Neural cell (in vitro differentiated cells): Measurements from ENCODE around the gene NCKAP5L. TPM values are rescaled to one million over a fixed set of nuclear protein-coding genes. Genes with fewer than 3 reads are reported as not detected.

Experiments used
- H2AFZ ChIP-seq: fragments of 200-600, 300-800 bp; sonication (generic), shearing (Covaris generic); 2 replicates; pipeline ENCODE4 v1.6.0; 2014; ENCODE audit warnings: low read depth, mild to moderate bottlenecking, antibody characterized with exemption, low read length, moderate library complexity
- H3F3A ChIP-seq: fragments of 200-600 bp; shearing (Covaris generic); 2 replicates; pipeline ENCODE4 v1.6.1; 2016; ENCODE audit warnings: mild to moderate bottlenecking, moderate library complexity, mixed read lengths, antibody characterized with exemption, low read length; ENCODE audit not compliant: insufficient read depth, poor library complexity, severe bottlenecking
- H3K27ac ChIP-seq: fragments of 200-600, 300-800 bp; sonication (generic), shearing (Covaris generic); 2 replicates; pipeline ENCODE4 v1.5.1; 2014; ENCODE audit warnings: mild to moderate bottlenecking, low read length, moderate library complexity
- H3K27me3 ChIP-seq: fragments of 300-800, 200-600 bp; sonication (generic), shearing (Covaris generic); 2 replicates; pipeline ENCODE4 v1.6.0; 2014; ENCODE audit warnings: mild to moderate bottlenecking, low read depth, low read length, moderate library complexity; ENCODE audit not compliant: insufficient read depth
- H3K36me3 ChIP-seq: fragments of 300-800, 200-600 bp; sonication (generic), shearing (Covaris generic); 2 replicates; pipeline ENCODE4 v1.5.1; 2014; ENCODE audit warnings: mild to moderate bottlenecking, antibody characterized with exemption, low read length, moderate library complexity; ENCODE audit not compliant: insufficient read depth
- H3K4me2 ChIP-seq: fragments of 300-800, 200-600 bp; sonication (generic), shearing (Covaris generic); 2 replicates; pipeline ENCODE4 v1.6.0; 2014; ENCODE audit warnings: mild to moderate bottlenecking, low read length
- H3K4me3 ChIP-seq: fragments of 300-800, 200-600 bp; sonication (generic), shearing (Covaris generic); 2 replicates; pipeline ENCODE4 v1.5.1; 2014; ENCODE audit warnings: mild to moderate bottlenecking, low read length, moderate library complexity
- H3K79me2 ChIP-seq: fragments of 200-600 bp; shearing (Covaris generic); replicated peaks from 2 replicates; pipeline ENCODE4 v1.6.0; 2014; ENCODE audit warnings: mild to moderate bottlenecking, low read length, moderate library complexity; ENCODE audit not compliant: insufficient read depth
- H3K9ac ChIP-seq: fragments of 300-800, 200-600 bp; sonication (generic), shearing (Covaris generic); 2 replicates; pipeline ENCODE4 v1.6.1; 2016; ENCODE audit warnings: mild to moderate bottlenecking, low read length, mixed read lengths
- H3K9me2 ChIP-seq: fragments of 200-600 bp; shearing (Covaris generic); 2 replicates; pipeline ENCODE4 v1.6.1; 2016; ENCODE audit warnings: mild to moderate bottlenecking, low read length, mixed read lengths; ENCODE audit not compliant: insufficient read depth
- H3K9me3 ChIP-seq: fragments of 200-600, 300-800 bp; sonication (generic), shearing (Covaris generic); 2 replicates; pipeline ENCODE4 v1.6.1; 2016; ENCODE audit warnings: mild to moderate bottlenecking, mixed run types, low read length, moderate library complexity, mixed read lengths
- H4K20me1 ChIP-seq: fragments of 200-600 bp; shearing (Covaris generic); 2 replicates; pipeline ENCODE4 v1.6.1; 2016; ENCODE audit warnings: mild to moderate bottlenecking, mixed run types; ENCODE audit not compliant: insufficient read depth
- CTCF ChIP-seq: fragments of 450-650 bp; IDR thresholded peaks from 2 replicates; pipeline ENCODE4 v1.5.1; 2014; ENCODE audit warnings: antibody characterized with exemption, mild to moderate bottlenecking, moderate library complexity; ENCODE audit not compliant: poor library complexity, severe bottlenecking
- EP300 ChIP-seq: fragments of 450-650 bp; conservative IDR thresholded peaks from 2 replicates; pipeline ENCODE4 v1.6.1; 2014; ENCODE audit warnings: antibody characterized with exemption, mild to moderate bottlenecking, moderate library complexity; ENCODE audit not compliant: poor library complexity, severe bottlenecking
- EZH2 ChIP-seq: fragments of 200-600, 300-800 bp; shearing (Covaris generic), sonication (generic); IDR thresholded peaks from 2 replicates; pipeline ENCODE4 v1.6.1; 2014; ENCODE audit warnings: antibody characterized with exemption, low read length, borderline replicate concordance, mild to moderate bottlenecking; ENCODE audit not compliant: insufficient read depth, poor library complexity, severe bottlenecking
- MXI1 ChIP-seq: fragments of 450-650 bp; conservative IDR thresholded peaks from 2 replicates; pipeline ENCODE4 v1.6.1; 2014; ENCODE audit warnings: antibody characterized with exemption, mild to moderate bottlenecking; ENCODE audit not compliant: poor library complexity, severe bottlenecking
- POLR2AphosphoS5 ChIP-seq: IDR thresholded peaks from 2 replicates; pipeline ENCODE4 v1.6.1; 2012
- RAD21 ChIP-seq: fragments of 450-650 bp; conservative IDR thresholded peaks from 2 replicates; pipeline ENCODE4 v1.6.1; 2014; ENCODE audit warnings: antibody characterized with exemption, mild to moderate bottlenecking, moderate library complexity
- REST ChIP-seq: IDR thresholded peaks from 2 replicates; pipeline ENCODE4 v1.6.1; 2012; ENCODE audit warnings: borderline replicate concordance
- SMC3 ChIP-seq: fragments of 450-650 bp; conservative IDR thresholded peaks from 2 replicates; pipeline ENCODE4 v1.6.1; 2014; ENCODE audit warnings: antibody characterized with exemption, mild to moderate bottlenecking, moderate library complexity; ENCODE audit not compliant: poor library complexity
- TAF1 ChIP-seq: IDR thresholded peaks from 2 replicates; pipeline ENCODE4 v1.6.1; 2012; ENCODE audit warnings: low read depth
- polyA plus RNA-seq: library from polyadenylated mRNA; depleted of rRNA; stranded (reverse); fragments of >200 nt; gene quantifications from 2 replicates; pipeline ENCODE4 v1.2.3, GENCODE V29; 2014

NCKAP5L gene
- polyA plus RNA-seq, 1 donor from 2014 or later: 6.2 TPM

- H3K36me3 ChIP-seq: no peaks in the 10 kb centered on the region
- H3K79me2 ChIP-seq: no peaks in the 10 kb centered on the region
- no peaks in the 10 kb centered on the region for H3K9me2 ChIP-seq
- H3K27me3 ChIP-seq: no peaks in the 10 kb centered on the region
- no peaks in the 10 kb centered on the region for H3F3A ChIP-seq
- TF ChIP-seq MXI1 (no peak), RAD21 (no peak), CTCF (no peak), REST (no peak), EZH2 (no peak), EP300 (no peak), TAF1 (no peak), POLR2AphosphoS5 (no peak), SMC3 (no peak)
- no peak overlapping the region for H2AFZ ChIP-seq
- no peaks in the 10 kb centered on the region for H3K9me3 ChIP-seq
- no peak overlapping the region for H3K4me2 ChIP-seq
- H3K4me3 ChIP-seq: no peak overlapping the region
- H4K20me1 ChIP-seq: no peaks in the 10 kb centered on the region
- no peak overlapping the region for H3K27ac ChIP-seq
- H3K9ac ChIP-seq: no peak overlapping the region
Measured at GRCh38 chr12:49868952-49869815, 41.0 kb upstream of the NCKAP5L start.

- Histone ChIP-seq H3K27ac (no peak overlapping the region), H3K9me2 (no peaks in the 10 kb centered on the region), H3K4me3 (no peak overlapping the region), H3K4me2 (no peak overlapping the region), H3K9ac (no peak overlapping the region), H3K36me3 (no peaks in the 10 kb centered on the region), H3F3A (no peaks in the 10 kb centered on the region), H3K9me3 (no peaks in the 10 kb centered on the region), H2AFZ (no peak overlapping the region), H4K20me1 (no peaks in the 10 kb centered on the region), H3K79me2 (no peaks in the 10 kb centered on the region), H3K27me3 (no peaks in the 10 kb centered on the region)
- TF ChIP-seq EP300 (no peak), REST (no peak), MXI1 (no peak), EZH2 (no peak)
Measured at GRCh38 chr12:49868449-49868848, 40.2 kb upstream of the NCKAP5L start.
